ENCODE results near the gene EPN2. TPM values are rescaled to one million over a fixed set of nuclear protein-coding genes. Genes with fewer than 3 reads are reported as not detected.

Gene EPN2
- polyA plus RNA-seq, 1 of the 3 experiments (the other 2 are of a cell fraction), result 38.9 TPM

DNA sequence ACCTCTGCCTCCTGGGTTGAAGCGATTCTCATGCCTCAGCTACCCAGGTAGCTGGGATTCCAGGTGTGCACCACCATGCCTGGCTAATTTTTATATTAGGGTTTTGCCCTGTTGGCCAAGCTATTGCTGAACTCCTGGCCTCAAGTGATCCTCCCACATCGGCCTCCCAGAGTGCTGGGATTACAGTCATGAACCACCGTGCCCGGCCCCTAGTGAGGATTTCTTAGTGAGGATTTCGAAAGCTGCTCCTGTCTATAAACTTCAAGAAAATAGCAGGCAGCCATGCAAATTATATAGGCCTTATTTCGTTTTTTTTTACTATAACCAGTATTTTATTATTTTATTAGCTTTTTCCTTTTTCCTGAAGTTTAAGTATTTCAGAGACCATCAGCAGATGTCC is 41.6 kb downstream of the EPN2 start:
- H3K9ac ChIP-seq, result no peak overlapping the region
- H3K4me3 ChIP-seq (ENCODE audit: low read depth in 2 of 2, low read length in 1 of 2), result no peak overlapping the region
- H3K4me1 ChIP-seq (ENCODE audit: control insufficient read depth in 1 of 2, insufficient read depth in 2 of 2, low read depth in 1 of 2, low read length in 1 of 2), result no peaks in the 10 kb centered on the region; a peak in 1 of 4 replicates
- peaks cover 31% of the 10 kb centered on the region for H3K79me2 ChIP-seq (ENCODE audit: insufficient read depth)
- no peak for DNase-seq
- WGBS (ENCODE audit: low lambda C conversion rate), result 90% methylated on average over 6 of the region's 6 CpGs
- H4K20me1 ChIP-seq (ENCODE audit: insufficient read depth), result peaks cover 9% of the 10 kb centered on the region
- H3K27me3 ChIP-seq (ENCODE audit: insufficient read depth), result no peaks in the 10 kb centered on the region
- TF ChIP-seq RAD21 (IDR thresholded peaks at IDR 0.05; ENCODE audit: low read length), result no peak
- no peak for TF ChIP-seq CHD2 (IDR thresholded peaks at IDR 0.05; ENCODE audit: low read length, partially characterized antibody)
- TF ChIP-seq GATA2 (CRISPR knock-in tag; IDR thresholded peaks at IDR 0.05), result no peak
- TF ChIP-seq JUND (IDR thresholded peaks at IDR 0.05), result no peak
- no peak overlapping the region for H2AFZ ChIP-seq (ENCODE audit: low read depth)
- POLR2A ChIA-PET, result no interaction called here
- CTCF ChIA-PET, result interaction anchor here (0.8 kb wide), 1 partner anchor 14 kb away, joined by 3 read pairs; no protein-coding TSS in a partner anchor
- H3K9me3 ChIP-seq, result no peaks in the 10 kb centered on the region
- H3K9me2 ChIP-seq, result no peaks in the 10 kb centered on the region
- H3K27ac ChIP-seq (ENCODE audit: low read depth in 2 of 2, low read length in 1 of 2), result no peak overlapping the region
- H3K36me3 ChIP-seq (replicated peaks in 1 of 2; ENCODE audit: control insufficient read depth in 1 of 2, insufficient read depth in 2 of 2, low read length in 1 of 2), result peaks cover 7 to 26% of the 10 kb centered on the region in 2 experiments
- H3F3A ChIP-seq (replicated peaks; ENCODE audit: insufficient read depth), result no peaks in the 10 kb centered on the region
- no peak overlapping the region for H3K4me2 ChIP-seq

DNA sequence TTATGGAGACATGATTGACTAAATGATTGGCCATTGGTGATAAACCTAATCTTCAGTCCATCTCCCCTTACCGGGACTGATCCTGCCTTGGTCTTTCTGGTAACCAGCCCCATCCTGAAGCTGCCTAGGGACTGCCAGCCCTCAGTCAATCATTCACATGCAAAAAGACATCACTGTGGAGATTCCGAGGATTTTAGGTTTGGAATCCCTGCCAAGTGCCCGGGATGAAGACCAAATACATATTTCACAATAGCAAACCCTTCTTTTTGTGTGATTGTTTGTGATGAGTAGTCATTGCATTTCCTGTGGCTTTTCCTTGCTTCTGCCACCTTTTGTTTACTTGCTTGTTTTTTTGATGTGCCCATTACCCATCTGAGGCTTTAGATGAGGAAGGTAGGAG is 44.0 kb downstream of the EPN2 start:
- H3K27ac ChIP-seq (ENCODE audit: low read depth in 2 of 2, low read length in 1 of 2), result no peak overlapping the region
- peaks cover 19% of the 10 kb centered on the region for H4K20me1 ChIP-seq (ENCODE audit: insufficient read depth)
- no peak overlapping the region for H3K4me3 ChIP-seq (ENCODE audit: low read depth in 2 of 2, low read length in 1 of 2)
- ChIA-PET POLR2A (no interaction called here), CTCF (no interaction called here)
- H3K4me1 ChIP-seq (ENCODE audit: control insufficient read depth in 1 of 2, insufficient read depth in 2 of 2, low read depth in 1 of 2, low read length in 1 of 2), result peaks cover 0 to 4% of the 10 kb centered on the region in 2 experiments; a peak in 1 of 4 replicates
- TF ChIP-seq EP300 (IDR thresholded peaks at IDR 0.05; ENCODE audit: borderline replicate concordance in 1 of 2, low read depth in 1 of 2, low read length in 1 of 2) (no peak), TEAD4 (IDR thresholded peaks at IDR 0.05; ENCODE audit: borderline replicate concordance, insufficient read depth) (no peak), MEF2A (IDR thresholded peaks at IDR 0.05; ENCODE audit: borderline replicate concordance, low read depth) (no peak), EZH2phosphoT487 (IDR thresholded peaks at IDR 0.05; ENCODE audit: borderline replicate concordance, low read depth) (no peak), JUND (IDR thresholded peaks at IDR 0.05) (no peak), YY1 (IDR thresholded peaks at IDR 0.05; ENCODE audit: low read depth) (no peak), TAF1 (IDR thresholded peaks at IDR 0.05; ENCODE audit: borderline replicate concordance, low read depth, low read length) (no peak), RCOR1 (IDR thresholded peaks at IDR 0.05; ENCODE audit: low read length) (no peak)
- TF ChIP-seq, protein P1, sequence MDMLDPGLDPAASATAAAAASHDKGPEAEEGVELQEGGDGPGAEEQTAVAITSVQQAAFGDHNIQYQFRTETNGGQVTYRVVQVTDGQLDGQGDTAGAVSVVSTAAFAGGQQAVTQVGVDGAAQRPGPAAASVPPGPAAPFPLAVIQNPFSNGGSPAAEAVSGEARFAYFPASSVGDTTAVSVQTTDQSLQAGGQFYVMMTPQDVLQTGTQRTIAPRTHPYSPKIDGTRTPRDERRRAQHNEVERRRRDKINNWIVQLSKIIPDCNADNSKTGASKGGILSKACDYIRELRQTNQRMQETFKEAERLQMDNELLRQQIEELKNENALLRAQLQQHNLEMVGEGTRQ (IDR thresholded peaks at IDR 0.05; ENCODE audit: borderline replicate concordance, low read depth, low read length), result no peak
- TF ChIP-seq, protein P2, sequence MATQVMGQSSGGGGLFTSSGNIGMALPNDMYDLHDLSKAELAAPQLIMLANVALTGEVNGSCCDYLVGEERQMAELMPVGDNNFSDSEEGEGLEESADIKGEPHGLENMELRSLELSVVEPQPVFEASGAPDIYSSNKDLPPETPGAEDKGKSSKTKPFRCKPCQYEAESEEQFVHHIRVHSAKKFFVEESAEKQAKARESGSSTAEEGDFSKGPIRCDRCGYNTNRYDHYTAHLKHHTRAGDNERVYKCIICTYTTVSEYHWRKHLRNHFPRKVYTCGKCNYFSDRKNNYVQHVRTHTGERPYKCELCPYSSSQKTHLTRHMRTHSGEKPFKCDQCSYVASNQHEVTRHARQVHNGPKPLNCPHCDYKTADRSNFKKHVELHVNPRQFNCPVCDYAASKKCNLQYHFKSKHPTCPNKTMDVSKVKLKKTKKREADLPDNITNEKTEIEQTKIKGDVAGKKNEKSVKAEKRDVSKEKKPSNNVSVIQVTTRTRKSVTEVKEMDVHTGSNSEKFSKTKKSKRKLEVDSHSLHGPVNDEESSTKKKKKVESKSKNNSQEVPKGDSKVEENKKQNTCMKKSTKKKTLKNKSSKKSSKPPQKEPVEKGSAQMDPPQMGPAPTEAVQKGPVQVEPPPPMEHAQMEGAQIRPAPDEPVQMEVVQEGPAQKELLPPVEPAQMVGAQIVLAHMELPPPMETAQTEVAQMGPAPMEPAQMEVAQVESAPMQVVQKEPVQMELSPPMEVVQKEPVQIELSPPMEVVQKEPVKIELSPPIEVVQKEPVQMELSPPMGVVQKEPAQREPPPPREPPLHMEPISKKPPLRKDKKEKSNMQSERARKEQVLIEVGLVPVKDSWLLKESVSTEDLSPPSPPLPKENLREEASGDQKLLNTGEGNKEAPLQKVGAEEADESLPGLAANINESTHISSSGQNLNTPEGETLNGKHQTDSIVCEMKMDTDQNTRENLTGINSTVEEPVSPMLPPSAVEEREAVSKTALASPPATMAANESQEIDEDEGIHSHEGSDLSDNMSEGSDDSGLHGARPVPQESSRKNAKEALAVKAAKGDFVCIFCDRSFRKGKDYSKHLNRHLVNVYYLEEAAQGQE (IDR thresholded peaks at IDR 0.05; ENCODE audit: low read depth, low read length), result no peak
- TF ChIP-seq, protein P3, sequence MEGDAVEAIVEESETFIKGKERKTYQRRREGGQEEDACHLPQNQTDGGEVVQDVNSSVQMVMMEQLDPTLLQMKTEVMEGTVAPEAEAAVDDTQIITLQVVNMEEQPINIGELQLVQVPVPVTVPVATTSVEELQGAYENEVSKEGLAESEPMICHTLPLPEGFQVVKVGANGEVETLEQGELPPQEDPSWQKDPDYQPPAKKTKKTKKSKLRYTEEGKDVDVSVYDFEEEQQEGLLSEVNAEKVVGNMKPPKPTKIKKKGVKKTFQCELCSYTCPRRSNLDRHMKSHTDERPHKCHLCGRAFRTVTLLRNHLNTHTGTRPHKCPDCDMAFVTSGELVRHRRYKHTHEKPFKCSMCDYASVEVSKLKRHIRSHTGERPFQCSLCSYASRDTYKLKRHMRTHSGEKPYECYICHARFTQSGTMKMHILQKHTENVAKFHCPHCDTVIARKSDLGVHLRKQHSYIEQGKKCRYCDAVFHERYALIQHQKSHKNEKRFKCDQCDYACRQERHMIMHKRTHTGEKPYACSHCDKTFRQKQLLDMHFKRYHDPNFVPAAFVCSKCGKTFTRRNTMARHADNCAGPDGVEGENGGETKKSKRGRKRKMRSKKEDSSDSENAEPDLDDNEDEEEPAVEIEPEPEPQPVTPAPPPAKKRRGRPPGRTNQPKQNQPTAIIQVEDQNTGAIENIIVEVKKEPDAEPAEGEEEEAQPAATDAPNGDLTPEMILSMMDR (IDR thresholded peaks at IDR 0.05), result no peak
- H3K36me3 ChIP-seq (replicated peaks in 1 of 2; ENCODE audit: control insufficient read depth in 1 of 2, insufficient read depth in 2 of 2, low read length in 1 of 2), result peaks cover 3 to 20% of the 10 kb centered on the region in 2 experiments
- 81% methylated on average over 3 of the region's 3 CpGs for WGBS (ENCODE audit: low lambda C conversion rate)
- H3K9ac ChIP-seq, result no peak overlapping the region
- no peak overlapping the region for H2AFZ ChIP-seq (ENCODE audit: low read depth)
- no peaks in the 10 kb centered on the region for H3K27me3 ChIP-seq (ENCODE audit: insufficient read depth)
- H3F3A ChIP-seq (replicated peaks; ENCODE audit: insufficient read depth), result peaks cover under 1% of the 10 kb centered on the region
- no peaks in the 10 kb centered on the region for H3K9me2 ChIP-seq
- DNase-seq, result no peak
- no peaks in the 10 kb centered on the region for H3K9me3 ChIP-seq
- no peak overlapping the region for H3K4me2 ChIP-seq
- H3K79me2 ChIP-seq (ENCODE audit: insufficient read depth), result peaks cover 38% of the 10 kb centered on the region

Data from SK-N-SH (cell line).